Neural cell (in vitro differentiated cells): ENCODE data around the gene FOXO6.

ENCODE experiments used
- CTCF ChIP-seq: fragments of 450-650 bp; IDR thresholded peaks from 2 replicates; pipeline ENCODE4 v1.5.1; 2014; ENCODE audit warnings: antibody characterized with exemption, mild to moderate bottlenecking, moderate library complexity; ENCODE audit not compliant: poor library complexity, severe bottlenecking
- EP300 ChIP-seq: fragments of 450-650 bp; conservative IDR thresholded peaks from 2 replicates; pipeline ENCODE4 v1.6.1; 2014; ENCODE audit warnings: antibody characterized with exemption, mild to moderate bottlenecking, moderate library complexity; ENCODE audit not compliant: poor library complexity, severe bottlenecking
- EZH2 ChIP-seq: fragments of 200-600, 300-800 bp; shearing (Covaris generic), sonication (generic); IDR thresholded peaks from 2 replicates; pipeline ENCODE4 v1.6.1; 2014; ENCODE audit warnings: antibody characterized with exemption, low read length, borderline replicate concordance, mild to moderate bottlenecking; ENCODE audit not compliant: insufficient read depth, poor library complexity, severe bottlenecking
- POLR2AphosphoS5 ChIP-seq: IDR thresholded peaks from 2 replicates; pipeline ENCODE4 v1.6.1; 2012
- RAD21 ChIP-seq: fragments of 450-650 bp; conservative IDR thresholded peaks from 2 replicates; pipeline ENCODE4 v1.6.1; 2014; ENCODE audit warnings: antibody characterized with exemption, mild to moderate bottlenecking, moderate library complexity
- REST ChIP-seq: IDR thresholded peaks from 2 replicates; pipeline ENCODE4 v1.6.1; 2012; ENCODE audit warnings: borderline replicate concordance
- TAF1 ChIP-seq: IDR thresholded peaks from 2 replicates; pipeline ENCODE4 v1.6.1; 2012; ENCODE audit warnings: low read depth

- no peak for TF ChIP-seq RAD21
- no peak for TF ChIP-seq TAF1
- TF ChIP-seq CTCF, result no peak
- TF ChIP-seq REST, result no peak
- TF ChIP-seq EZH2, result no peak
- no peak for TF ChIP-seq EP300
- no peak for TF ChIP-seq POLR2AphosphoS5
Observed at GRCh38 chr1:41430582-41430981, 69.3 kb downstream of the FOXO6 start.
